K562 (cell line): Measurements from ENCODE around the gene IL17A. TPM values are rescaled to one million over a fixed set of nuclear protein-coding genes. Genes with fewer than 3 reads are reported as not detected.
A peak's percentile ranks its signal among the peaks of the same experiment; 100 is the strongest.
"Not testable (repeated sequence)": the region's sequence is repeated elsewhere in the genome, so short reads cannot be mapped to it uniquely, and the experiment has no call there.

ENCODE experiments used
- ATAC-seq: fragments of 200-7000 bp; cut with Tn5 transposase; 3 replicates; pipeline ENCODE4 v1.9.1; 2020; ENCODE audit warnings: moderate library complexity
- BruUV-seq: library from RNA; stranded (reverse); fragments of 400-500 nt; replicated peaks from 2 replicates; lab custom pipeline; 2021; lab: Mats Ljungman, UMichigan
- CTCF ChIA-PET: fragments of 300-600 bp; formaldehyde crosslinking; extraction: SDS; loops from one replicate; lab custom pipeline; 2021; ENCODE audit warnings: low intra/inter-chr PET ratio; lab: Yijun Ruan, JAX
- POLR2A ChIA-PET: fragments of 300-600, 350-650 bp; sonication (Branson Sonifier 250); formaldehyde crosslinking; extraction: SDS; loops from one replicate; lab custom pipeline; 2021; ENCODE audit warnings: antibody characterized with exemption, inconsistent platforms; lab: Yijun Ruan, JAX
- DNase-seq, 4 experiments: peaks; one replicate each; pipeline versions ENCODE4 v3.0.0 to v3.0.0-alpha.2; 2011 to 2018; ENCODE audit warnings: low spot score in 3 of 4, mixed read lengths in 3 of 4; ENCODE audit errors: extremely low read depth in 1 of 4
- FAIRE-seq: peaks from 2 replicates; lab custom pipeline; 2011; peaks lifted over from hg19 to GRCh38; lab: Jason Lieb, UNC
- H2AFZ ChIP-seq: 2 replicates; pipeline ENCODE4 v1.6.0; 2011; ENCODE audit warnings: low read depth, low read length, control low read depth, inconsistent platforms
- H3K27ac ChIP-seq: fragments of 200-600 bp; 3 replicates; pipeline ENCODE4 v1.8.0; 2011; ENCODE audit warnings: low read depth, mild to moderate bottlenecking, control low read depth, inconsistent platforms, low read length, moderate library complexity, mixed read lengths; ENCODE audit errors: extremely low read depth
- H3K27me3 ChIP-seq, 2 experiments: fragments of 300-600 bp in 1 of 2; 2 replicates in 1 of 2; 3 replicates in 1 of 2; pipeline versions ENCODE4 v1.6.0 to v1.8.0; 2011; ENCODE audit warnings: inconsistent platforms in 2 of 2, low read length in 2 of 2, mild to moderate bottlenecking in 1 of 2, mixed read lengths in 1 of 2, moderate library complexity in 1 of 2; ENCODE audit not compliant: control insufficient read depth in 2 of 2, insufficient read depth in 2 of 2
- H3K36me3 ChIP-seq: fragments of 300-600 bp; 3 replicates; pipeline ENCODE4 v1.8.0; 2011; ENCODE audit warnings: mild to moderate bottlenecking, low read length, inconsistent platforms; ENCODE audit not compliant: control insufficient read depth, insufficient read depth
- H3K4me1 ChIP-seq, 2 experiments: fragments of 200-600 bp in 1 of 2; replicated peaks in 1 of 2; 2 replicates in 1 of 2; 3 replicates in 1 of 2; pipeline versions ENCODE4 v1.5.1 to v1.8.0; 2011; ENCODE audit warnings: inconsistent platforms in 2 of 2, low read length in 2 of 2, mild to moderate bottlenecking in 1 of 2, mixed read lengths in 1 of 2, moderate library complexity in 1 of 2; ENCODE audit not compliant: control insufficient read depth in 2 of 2, insufficient read depth in 2 of 2
- H3K4me2 ChIP-seq: 2 replicates; pipeline ENCODE4 v1.6.1; 2011; ENCODE audit warnings: low read length, control low read depth, inconsistent platforms, mixed read lengths; ENCODE audit not compliant: insufficient read depth
- H3K4me3 ChIP-seq: fragments of 200-600 bp; sonication (generic), shearing (Covaris generic); 2 replicates; pipeline ENCODE4 v1.5.1; 2016; ENCODE audit warnings: control low read depth, inconsistent platforms
- H3K79me2 ChIP-seq: fragments of 200-600 bp; 3 replicates; pipeline ENCODE4 v1.8.0; 2011; ENCODE audit warnings: low read length, inconsistent platforms; ENCODE audit not compliant: control insufficient read depth, insufficient read depth
- H3K9ac ChIP-seq, 2 experiments: 2 replicates each; pipeline versions ENCODE4 v1.6.0 to v1.6.1; 2011; ENCODE audit warnings: low read depth in 2 of 2, low read length in 2 of 2, control low read depth in 1 of 2, inconsistent platforms in 1 of 2, mild to moderate bottlenecking in 1 of 2, mixed read lengths in 1 of 2; ENCODE audit not compliant: insufficient read depth in 1 of 2
- H3K9me1 ChIP-seq: one replicate; pipeline ENCODE4 v1.6.0; 2011; ENCODE audit warnings: inconsistent platforms, mild to moderate bottlenecking, low read length, moderate library complexity; ENCODE audit not compliant: control insufficient read depth, insufficient read depth
- H3K9me3 ChIP-seq: replicated peaks from 2 replicates; pipeline ENCODE4 v1.5.1; 2011; ENCODE audit warnings: low read depth, low read length, inconsistent platforms; ENCODE audit not compliant: control insufficient read depth, insufficient read depth
- H4K20me1 ChIP-seq: replicated peaks from 2 replicates; pipeline ENCODE4 v1.6.1; 2011; ENCODE audit warnings: low read length, inconsistent platforms, mixed read lengths; ENCODE audit not compliant: control insufficient read depth, insufficient read depth
- CBX3 ChIP-seq, 2 experiments: IDR thresholded peaks; 1 replicate in 1 of 2; 2 replicates in 1 of 2; pipeline ENCODE4 v1.6.1; 2012; ENCODE audit warnings: inconsistent platforms in 2 of 2, low read length in 2 of 2, borderline replicate concordance in 1 of 2, control low read depth in 1 of 2
- CBX5 ChIP-seq: IDR thresholded peaks from 2 replicates; pipeline ENCODE4 v1.6.1; 2014; ENCODE audit warnings: low read depth, borderline replicate concordance
- GABPB2 ChIP-seq: fragments of 250-450 bp; sonication (Bioruptor Pico); conservative IDR thresholded peaks from 2 replicates; pipeline ENCODE4 v1.5.1; 2021; ENCODE audit warnings: mild to moderate bottlenecking
- GMEB1 ChIP-seq: fragments of 250-450 bp; sonication (Bioruptor Pico); IDR thresholded peaks from 2 replicates; pipeline ENCODE4 v1.4.0; 2020; ENCODE audit warnings: mild to moderate bottlenecking
- HMBOX1 ChIP-seq: sonication (generic); IDR thresholded peaks from 2 replicates; pipeline ENCODE4 v1.6.1; 2016
- KLF16 ChIP-seq: IDR thresholded peaks from 2 replicates; pipeline ENCODE4 v1.6.1; 2016; ENCODE audit warnings: antibody characterized with exemption
- PURB ChIP-seq: sonication (generic); formaldehyde crosslinking; IDR thresholded peaks from 2 replicates; pipeline ENCODE4 v1.9.0; 2021; ENCODE audit warnings: low read depth, mild to moderate bottlenecking, missing genetic modification reagents
- SMARCE1 ChIP-seq: fragments of 450-650 bp; IDR thresholded peaks from 2 replicates; pipeline ENCODE4 v1.7.1; 2016; ENCODE audit warnings: mild to moderate bottlenecking
- TBP ChIP-seq: optimal IDR thresholded peaks from 2 replicates; pipeline ENCODE3; 2011; ENCODE audit warnings: low read depth, low read length, improper control_type of control experiment
- TEAD2 ChIP-seq: fragments of 450-650 bp; IDR thresholded peaks from 2 replicates; pipeline ENCODE4 v1.6.1; 2016; ENCODE audit warnings: missing genetic modification characterization, control low read depth, missing compliant biosample characterization
- YY1 ChIP-seq, 3 experiments: IDR thresholded peaks; 2 replicates each; pipeline ENCODE4 v1.6.1; 2011; ENCODE audit warnings: low read length in 2 of 3, mild to moderate bottlenecking in 2 of 3, moderate library complexity in 2 of 3, borderline replicate concordance in 1 of 3, control low read depth in 1 of 3, low read depth in 1 of 3; ENCODE audit not compliant: insufficient read depth in 3 of 3, insufficient replicate concordance in 2 of 3, control insufficient read depth in 1 of 3, insufficient read length in 1 of 3; ENCODE audit errors: extremely low read depth in 1 of 3
- ZNF224 ChIP-seq: sonication (generic); formaldehyde crosslinking; IDR thresholded peaks from 2 replicates; pipeline ENCODE4 v1.8.0; 2022; ENCODE audit warnings: mild to moderate bottlenecking, missing genetic modification reagents
- ZNF699 ChIP-seq: fragments of 250-450 bp; sonication (Bioruptor Pico); IDR thresholded peaks from 2 replicates; pipeline ENCODE4 v1.8.0; 2021; ENCODE audit warnings: mild to moderate bottlenecking, moderate library complexity; ENCODE audit not compliant: insufficient replicate concordance
- whole genome bisulfite sequencing: fragments of 100-300 bp; shearing (Covaris generic); methylation state at CpG from one replicate; pipeline ENCODE4 v1.1.6; 2016; ENCODE audit warnings: low coverage, mixed read lengths; ENCODE audit not compliant: insufficient coverage; ENCODE audit errors: missing lambda C conversion rate; 5-methylcytosine and 5-hydroxymethylcytosine counted together
- in situ Hi-C: fragments of 300-500 bp; cut with MboI; formaldehyde crosslinking; loops from 4 replicates; pipeline ENCODE4 v1.15.0; 2018; ENCODE audit warnings: inconsistent platforms, mixed read lengths
- intact Hi-C: fragments of 100-400 bp; cut with micrococcal nuclease; formaldehyde crosslinking; loops from 2 replicates; pipeline ENCODE4 v1.14.2; 2022
- polyA plus RNA-seq, 8 experiments: library from polyadenylated mRNA; depleted of rRNA in 4 of 8; stranded (reverse) in 5 of 8; unstranded in 3 of 8; fragments of >200 nt; fragmentation: Nextera tagmentation in 2 of 8; fragmentation: Illumina TruSeq in 1 of 8; extraction: Ambion mirVana in 2 of 8; extraction: Trizol in 1 of 8; gene quantifications; 2 replicates each; pipeline versions ENCODE4 v1.2.1 to v1.2.3, GENCODE V29; 2011 to 2014; ENCODE audit warnings: inconsistent platforms in 1 of 8, missing spikeins in 1 of 8
- total RNA-seq, 7 experiments: library from RNA; depleted of rRNA in 6 of 7; stranded (reverse); fragments of >200 nt in 6 of 7; fragmentation: Illumina TruSeq in 2 of 7; extraction: Trizol in 2 of 7; gene quantifications; 2 replicates each; pipeline versions ENCODE4 v1.2.1 to v1.2.3, GENCODE V29; 2011 to 2021; ENCODE audit warnings: low replicate concordance in 1 of 7

Gene IL17A
- total and polyA plus RNA-seq, 9 of the 15 experiments (the other 6 are each of a cell fraction or from before 2014, with no cell fraction given): not detected

- H3K9ac ChIP-seq, CTCF ChIA-PET, H4K20me1 ChIP-seq, POLR2A ChIA-PET, ATAC-seq, BruUV-seq, in situ Hi-C loops, FAIRE-seq, H3K27ac ChIP-seq, H3K9me3 ChIP-seq, intact Hi-C loops, H3K36me3 ChIP-seq, H3K79me2 ChIP-seq, H2AFZ ChIP-seq, H3K4me3 ChIP-seq, H3K4me2 ChIP-seq, DNase-seq, H3K27me3 ChIP-seq, H3K9me1 ChIP-seq, H3K4me1 ChIP-seq: not testable (repeated sequence)
- TF ChIP-seq CBX3 (IDR thresholded peaks at IDR 0.05; ENCODE audit: borderline replicate concordance in 1 of 2, low read length in 2 of 2) (0 out of 3 replicates have a peak, but pooled peaks of 1 of the 2 experiments have one; percentile 18), CBX5 (0 out of 2 replicates have a peak, but pooled peaks have one; percentile 47)
- 2% methylated on average over 5 of the region's 5 CpGs for WGBS
Measured at GRCh38 chr6:52200088-52200487, 13.9 kb downstream of the IL17A start.

- Histone ChIP-seq H3K79me2 (no peaks in the 10 kb centered on the region), H3K36me3 (no peaks in the 10 kb centered on the region), H3K4me2 (no peak overlapping the region), H3K27ac (no peak overlapping the region), H3K9me1 (no peaks in the 10 kb centered on the region), H3K4me1 (no peaks in the 10 kb centered on the region), H3K9me3 (no peaks in the 10 kb centered on the region), H3K27me3 (no peaks in the 10 kb centered on the region), H2AFZ (no peak overlapping the region), H3K9ac (no peak overlapping the region), H4K20me1 (no peaks in the 10 kb centered on the region), H3K4me3 (no peak overlapping the region)
- ChIA-PET CTCF (no interaction called here), POLR2A (no interaction called here)
- FAIRE-seq (no peak), DNase-seq (no peak), ATAC-seq (no peak)
- 0% methylated on average over 1 of the region's 1 CpG for WGBS
- BruUV-seq: no TSS peak
- intact Hi-C loops: no loop called here
- in situ Hi-C loops: no loop called here
- no peak for TF ChIP-seq GMEB1
- no peak for TF ChIP-seq PURB
- TF ChIP-seq ZNF699 (CRISPR knock-in tag): no peak
- TF ChIP-seq GABPB2: no peak
- no peak for TF ChIP-seq KLF16
- TF ChIP-seq TEAD2 (tag): no peak
- TF ChIP-seq TBP: no peak
- no peak for TF ChIP-seq HMBOX1
- TF ChIP-seq ZNF224 (CRISPR knock-in tag): no peak
- TF ChIP-seq SMARCE1: no peak
- no peak for TF ChIP-seq YY1 (IDR thresholded peaks at IDR 0.05; ENCODE audit: borderline replicate concordance in 1 of 3, control insufficient read depth in 1 of 3, extremely low read depth in 1 of 3, insufficient read depth in 3 of 3, insufficient read length in 1 of 3, insufficient replicate concordance in 2 of 3, low read depth in 1 of 3, low read length in 2 of 3)
Measured at GRCh38 chr6:52201046-52201445, 14.9 kb downstream of the IL17A start.
